ENCODE data around the gene FILIP1.

FILIP1 gene

DNA sequence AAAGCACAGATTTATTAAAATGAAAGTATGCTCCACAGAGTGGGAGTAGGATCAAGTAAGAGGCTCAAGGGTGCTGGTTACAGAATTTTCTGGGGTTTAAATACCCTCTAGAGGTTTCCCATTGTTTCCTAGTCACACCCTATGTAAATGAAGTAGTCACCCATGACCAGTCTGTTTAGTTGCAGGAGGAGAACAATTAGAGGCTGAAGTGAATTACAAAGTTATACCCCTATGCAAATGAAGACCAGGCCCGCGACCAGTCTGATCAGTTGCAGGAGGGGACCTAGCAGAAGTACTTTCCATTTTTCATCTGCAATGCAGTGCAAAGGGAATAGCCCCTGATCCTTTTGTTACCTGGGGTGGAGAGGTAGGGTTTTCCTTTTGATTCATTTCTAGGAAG, 11.8 kb upstream of the FILIP1 start:
- no peak for DNase-seq (ENCODE audit: low read depth, low spot score)
- TF ChIP-seq, protein P1, sequence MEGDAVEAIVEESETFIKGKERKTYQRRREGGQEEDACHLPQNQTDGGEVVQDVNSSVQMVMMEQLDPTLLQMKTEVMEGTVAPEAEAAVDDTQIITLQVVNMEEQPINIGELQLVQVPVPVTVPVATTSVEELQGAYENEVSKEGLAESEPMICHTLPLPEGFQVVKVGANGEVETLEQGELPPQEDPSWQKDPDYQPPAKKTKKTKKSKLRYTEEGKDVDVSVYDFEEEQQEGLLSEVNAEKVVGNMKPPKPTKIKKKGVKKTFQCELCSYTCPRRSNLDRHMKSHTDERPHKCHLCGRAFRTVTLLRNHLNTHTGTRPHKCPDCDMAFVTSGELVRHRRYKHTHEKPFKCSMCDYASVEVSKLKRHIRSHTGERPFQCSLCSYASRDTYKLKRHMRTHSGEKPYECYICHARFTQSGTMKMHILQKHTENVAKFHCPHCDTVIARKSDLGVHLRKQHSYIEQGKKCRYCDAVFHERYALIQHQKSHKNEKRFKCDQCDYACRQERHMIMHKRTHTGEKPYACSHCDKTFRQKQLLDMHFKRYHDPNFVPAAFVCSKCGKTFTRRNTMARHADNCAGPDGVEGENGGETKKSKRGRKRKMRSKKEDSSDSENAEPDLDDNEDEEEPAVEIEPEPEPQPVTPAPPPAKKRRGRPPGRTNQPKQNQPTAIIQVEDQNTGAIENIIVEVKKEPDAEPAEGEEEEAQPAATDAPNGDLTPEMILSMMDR (IDR thresholded peaks at IDR 0.05; ENCODE audit: low read depth, low read length), result no peak
- H3K4me3 ChIP-seq (ENCODE audit: low read depth, low read length), result no peak overlapping the region
- in situ Hi-C loops (cut with HindIII; ENCODE audit: low sequenced_read_pairs), result no loop called here

DNA sequence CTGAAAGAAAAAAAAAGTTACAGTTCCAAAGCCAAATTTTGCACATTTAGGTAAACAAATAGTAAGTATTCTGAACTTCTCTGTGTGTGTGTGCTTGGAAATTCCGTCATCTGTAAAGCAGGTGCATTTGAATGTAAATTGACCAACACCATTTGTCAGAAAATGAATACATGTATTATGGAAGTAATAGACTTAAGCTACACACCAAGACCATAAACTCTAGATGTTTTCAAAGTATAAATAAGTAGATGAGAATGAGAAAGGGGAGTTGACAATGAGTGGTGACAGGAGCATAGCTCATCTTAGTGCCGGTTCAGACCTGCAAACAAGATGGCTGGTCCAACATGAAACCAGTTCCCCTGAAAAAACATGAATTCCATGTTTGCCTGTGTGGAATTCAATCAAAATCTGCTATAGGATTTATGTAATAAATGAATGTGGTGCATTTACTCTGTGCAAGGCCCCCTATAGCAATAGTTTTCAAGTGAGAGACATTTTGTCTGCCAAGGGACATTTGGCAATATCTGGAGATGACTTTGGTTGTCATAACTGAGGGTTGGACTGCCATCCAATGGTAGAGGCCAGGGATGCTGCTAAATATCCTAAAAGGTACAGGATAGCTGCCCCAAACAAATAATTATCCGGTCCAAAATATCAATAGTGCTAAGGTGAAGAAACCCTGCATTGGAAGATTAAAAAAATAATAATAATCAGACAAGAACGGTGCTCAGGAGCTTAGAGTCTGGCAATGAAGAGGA, 11.0 kb upstream of the FILIP1 start:
- no peak for DNase-seq (ENCODE audit: low read depth, low spot score)
- H3K4me3 ChIP-seq (ENCODE audit: low read depth, low read length), result no peak overlapping the region
- in situ Hi-C loops (cut with HindIII; ENCODE audit: low sequenced_read_pairs), result no loop called here
- TF ChIP-seq, protein P1 (IDR thresholded peaks at IDR 0.05; ENCODE audit: low read depth, low read length), result no peak

DNA sequence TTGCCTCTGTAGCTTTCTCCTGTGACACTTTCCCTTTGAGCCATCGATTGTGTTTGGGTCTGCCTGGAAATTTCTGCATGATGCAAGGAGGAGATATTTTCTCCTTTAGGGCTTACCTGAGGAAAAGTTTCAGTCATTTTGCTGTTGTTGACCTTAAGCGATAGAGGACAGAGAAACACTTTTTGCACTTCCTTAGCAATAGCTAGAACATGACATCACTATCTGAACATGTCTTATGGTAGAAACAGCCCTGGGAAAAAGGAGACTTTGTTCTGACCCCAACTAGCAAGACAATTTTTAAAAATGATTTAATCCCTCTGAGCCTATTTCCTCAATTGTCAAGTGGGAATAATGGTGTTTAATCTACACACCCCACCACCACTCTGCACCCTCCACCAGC, 9.7 kb upstream of the FILIP1 start:
- H3K4me3 ChIP-seq (ENCODE audit: low read depth, low read length), result no peak overlapping the region

DNA sequence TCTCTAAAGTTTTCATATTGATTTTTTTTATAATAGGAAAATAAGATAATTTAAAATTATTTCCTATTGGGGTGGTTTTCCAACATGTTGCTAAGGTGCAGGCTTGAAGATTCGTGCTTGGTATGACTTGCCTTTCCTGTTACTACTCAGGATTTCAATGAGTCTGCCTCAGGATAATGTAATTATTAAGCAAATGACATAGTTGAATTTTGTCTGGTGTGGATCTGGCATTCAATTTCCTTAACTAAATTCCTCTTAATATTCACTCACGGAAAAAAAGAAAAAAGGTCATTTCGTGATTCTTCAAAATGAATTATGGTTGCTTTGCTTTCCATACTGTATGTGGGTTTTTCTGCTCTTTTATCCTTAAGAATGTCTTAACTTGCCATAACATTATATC, 9.3 kb upstream of the FILIP1 start:
- H3K4me3 ChIP-seq (ENCODE audit: low read depth, low read length), result no peak overlapping the region
- DNase-seq (ENCODE audit: low read depth, low spot score), result no peak
- TF ChIP-seq, protein P1 (IDR thresholded peaks at IDR 0.05; ENCODE audit: low read depth, low read length), result no peak
- in situ Hi-C loops (cut with HindIII; ENCODE audit: low sequenced_read_pairs), result no loop called here

More for the DNA sequence above, 9.7 kb upstream of the FILIP1 start:
- in situ Hi-C loops (cut with HindIII; ENCODE audit: low sequenced_read_pairs), result no loop called here
- TF ChIP-seq, protein P1 (IDR thresholded peaks at IDR 0.05; ENCODE audit: low read depth, low read length), result no peak
- peak; percentile 33 for DNase-seq (ENCODE audit: low read depth, low spot score)

DNA sequence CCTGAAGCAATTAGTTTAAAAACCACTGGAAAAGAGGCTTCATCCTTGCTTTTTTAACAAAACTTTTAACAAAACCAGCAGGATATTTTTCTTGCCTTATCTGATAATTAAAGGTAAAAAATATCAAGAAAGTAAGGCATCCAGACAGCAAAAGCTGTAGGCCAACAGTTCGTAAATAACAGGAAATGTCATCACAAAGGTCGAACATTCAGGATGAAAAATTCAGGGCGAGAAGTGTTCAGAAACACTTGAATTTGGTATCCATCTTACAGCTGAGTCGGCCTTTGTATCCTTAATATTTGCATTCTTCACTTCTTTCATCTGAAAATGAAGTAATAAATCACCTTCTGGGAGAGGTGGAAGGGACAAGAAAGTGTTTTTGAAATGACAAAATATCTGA, 8.2 kb upstream of the FILIP1 start:
- no peak for DNase-seq (ENCODE audit: low read depth, low spot score)
- TF ChIP-seq, protein P1 (IDR thresholded peaks at IDR 0.05; ENCODE audit: low read depth, low read length), result no peak
- in situ Hi-C loops (cut with HindIII; ENCODE audit: low sequenced_read_pairs), result no loop called here
- H3K4me3 ChIP-seq (ENCODE audit: low read depth, low read length), result no peak overlapping the region

DNA sequence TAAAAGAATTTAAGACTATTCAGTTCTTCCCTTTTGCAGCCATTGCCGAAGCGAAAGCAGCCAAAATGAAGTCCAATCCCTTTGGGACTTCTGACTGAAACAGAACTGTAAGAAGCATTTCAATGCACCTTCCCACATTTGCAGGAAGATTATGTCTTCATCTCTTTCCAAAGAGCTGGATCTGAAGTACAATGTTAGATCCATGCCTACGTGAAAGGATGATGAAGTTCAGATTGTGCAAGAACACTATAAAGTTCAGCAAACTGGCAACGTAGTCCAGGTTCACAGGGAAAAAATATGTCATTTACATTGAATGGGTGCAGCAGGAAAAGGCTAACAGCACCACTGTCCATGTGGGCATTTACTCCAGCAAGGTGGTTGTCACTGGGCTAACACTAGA, 6.0 kb upstream of the FILIP1 start:
- TF ChIP-seq, protein P1 (IDR thresholded peaks at IDR 0.05; ENCODE audit: low read depth, low read length), result no peak
- in situ Hi-C loops (cut with HindIII; ENCODE audit: low sequenced_read_pairs), result no loop called here
- H3K4me3 ChIP-seq (ENCODE audit: low read depth, low read length), result no peak overlapping the region
- no peak for DNase-seq (ENCODE audit: low read depth, low spot score)

Measured in astrocyte of the spinal cord (primary cell).